T follicular helper cell (primary cell): ENCODE results near the gene PDXDC1.
"Not testable (repeated sequence)": the region's sequence is repeated elsewhere in the genome, so short reads cannot be mapped to it uniquely, and the experiment has no call there.

Experiments used
- DNase-seq: peaks from one replicate; pipeline ENCODE4 v3.0.0-alpha.2; 2020; ENCODE audit warnings: low read depth

PDXDC1 gene

DNA sequence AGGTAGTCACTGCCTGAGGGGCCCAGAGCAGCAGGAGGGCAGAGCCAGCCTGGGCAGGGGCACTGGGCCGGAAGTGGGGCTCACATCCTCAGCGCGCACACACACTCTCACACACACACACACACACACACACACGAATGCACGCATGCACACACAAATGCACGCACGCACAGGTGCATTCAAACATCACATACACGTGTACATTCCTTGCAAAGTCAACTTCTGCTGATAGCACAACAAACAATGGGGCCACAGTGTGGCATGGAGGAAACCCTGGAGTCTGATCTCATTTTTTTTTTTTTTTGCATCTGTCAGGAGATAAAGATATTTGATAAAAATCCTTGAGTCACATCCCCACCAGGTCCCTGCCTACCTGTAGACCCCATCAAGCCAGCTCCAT is 182.8 kb downstream of the PDXDC1 start:
- not testable (repeated sequence) for DNase-seq

DNA sequence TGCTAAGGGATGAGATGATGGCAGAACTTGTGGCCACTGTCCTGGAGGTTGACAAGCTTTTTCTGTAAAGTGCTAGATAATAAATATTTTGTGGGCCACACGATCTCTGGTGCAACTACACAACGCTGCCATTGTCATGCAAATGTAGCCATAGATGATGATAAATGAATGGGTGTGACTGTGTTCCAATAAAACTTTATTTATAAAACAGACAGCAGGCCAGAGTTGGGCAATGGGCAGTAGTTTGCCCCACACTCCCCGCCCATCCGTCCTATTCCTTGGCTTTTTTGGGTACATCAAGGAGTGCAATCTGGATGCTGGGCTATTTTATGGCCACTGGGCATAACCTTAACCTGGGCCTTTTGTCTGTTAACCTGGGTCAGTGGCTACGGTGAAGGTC is 184.8 kb downstream of the PDXDC1 start:
- DNase-seq: not testable (repeated sequence)

DNA sequence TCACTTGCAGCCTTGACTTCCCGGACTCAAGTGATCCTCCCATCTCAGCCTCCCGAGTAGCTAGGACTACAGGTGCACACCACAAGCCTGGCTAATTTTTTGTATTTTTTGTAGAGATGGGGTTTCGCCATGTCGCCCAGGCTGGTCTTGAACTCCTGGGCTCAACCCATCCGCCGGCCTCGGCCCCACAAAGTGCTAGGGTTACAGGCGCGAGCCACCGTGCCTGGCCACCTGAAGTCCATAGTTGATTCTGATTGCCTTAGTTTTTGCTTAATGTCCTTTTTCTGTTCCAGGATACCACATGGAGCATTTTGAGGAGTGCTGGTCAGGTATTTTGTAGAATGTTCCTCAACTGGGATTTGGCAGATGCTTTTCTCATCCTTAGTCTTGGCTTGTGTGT is 185.7 kb downstream of the PDXDC1 start:
- not testable (repeated sequence) for DNase-seq

DNA sequence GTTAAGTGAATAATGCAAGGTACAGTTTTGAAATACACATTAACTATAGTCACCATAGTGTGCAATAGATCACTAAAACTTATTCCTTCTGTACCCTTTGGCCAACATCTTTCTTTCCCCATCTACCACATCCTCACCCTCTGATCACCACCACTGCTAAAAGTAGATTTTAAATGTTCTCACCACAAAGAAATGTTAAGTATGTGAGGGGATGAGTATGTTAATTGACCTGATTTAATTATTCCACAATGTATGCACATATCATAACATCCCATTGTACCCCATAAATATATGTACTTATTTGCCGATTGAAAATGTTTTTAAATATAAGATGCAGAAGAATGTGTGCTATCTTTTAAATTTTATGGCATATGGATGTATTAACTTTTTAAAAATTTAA is 188.2 kb downstream of the PDXDC1 start:
- not testable (repeated sequence) for DNase-seq

DNA sequence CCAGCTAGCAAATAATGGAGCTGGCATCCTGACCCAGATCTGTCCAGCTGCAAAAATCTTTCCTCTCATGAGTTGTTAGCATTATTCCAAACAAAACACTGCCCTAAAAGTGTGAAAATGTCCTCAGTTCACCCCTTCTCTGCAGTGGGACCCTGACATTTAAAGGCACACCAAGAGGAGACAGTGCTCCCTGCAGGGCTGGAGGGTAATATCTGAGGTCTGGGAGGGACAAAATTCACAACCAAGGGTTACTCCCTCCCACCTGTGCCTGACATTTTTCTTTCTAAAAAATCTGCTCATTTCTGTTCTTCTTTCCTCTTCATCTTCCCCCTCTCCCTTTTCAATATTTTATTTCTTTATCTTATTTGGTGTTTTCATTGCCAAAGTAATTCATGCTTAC is 191.4 kb downstream of the PDXDC1 start:
- not testable (repeated sequence) for DNase-seq

DNA sequence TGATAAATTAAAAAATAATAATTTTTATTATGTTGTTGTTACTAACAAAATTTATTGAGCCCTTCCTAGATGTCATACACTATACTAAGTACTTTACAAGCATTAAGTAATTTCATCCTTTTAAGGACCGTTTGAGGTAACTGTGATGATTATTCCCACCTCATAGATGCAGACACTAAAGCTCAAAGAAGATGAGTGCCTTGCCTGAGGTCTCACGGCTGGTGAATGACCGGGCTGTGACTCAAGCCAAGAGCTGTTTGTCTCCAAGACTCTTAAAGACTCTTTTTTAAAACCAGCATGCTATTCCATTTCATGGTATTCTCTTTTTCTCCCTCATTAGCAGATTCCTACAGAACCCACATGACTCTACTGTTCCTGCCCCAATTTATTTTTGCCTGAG is 193.5 kb downstream of the PDXDC1 start:
- DNase-seq: not testable (repeated sequence)

DNA sequence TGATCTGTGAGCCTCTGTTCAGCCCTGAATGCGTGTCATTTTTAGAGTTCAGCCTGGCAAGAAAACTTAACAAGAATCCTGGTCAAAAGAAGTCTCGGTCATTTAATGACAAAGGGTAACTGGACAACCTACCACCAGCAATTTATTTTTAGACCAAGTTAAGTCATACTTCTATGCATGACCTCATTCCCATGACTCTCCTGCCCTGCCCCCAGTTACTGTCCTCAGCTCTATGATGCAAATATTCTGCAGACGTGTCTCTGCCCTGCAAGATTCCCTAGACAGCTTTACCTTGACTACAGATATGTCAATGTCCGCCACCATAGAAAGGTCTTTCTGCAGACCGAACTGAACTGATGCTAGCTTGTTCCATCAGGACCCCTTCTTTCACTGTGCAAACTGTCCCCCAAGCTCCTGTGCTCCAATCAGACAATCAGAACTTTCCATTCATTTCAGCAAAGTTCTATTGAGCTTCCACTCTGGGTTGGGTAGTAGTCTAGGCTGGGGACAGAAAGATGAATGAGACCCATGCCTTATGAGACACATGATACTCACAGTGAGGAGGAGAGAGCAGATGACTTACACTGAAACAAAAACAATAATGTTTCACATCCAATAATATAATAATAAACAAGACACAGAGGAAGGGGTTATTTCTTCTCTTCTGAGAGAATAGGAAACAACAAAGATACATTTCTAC is 194.3 kb downstream of the PDXDC1 start:
- DNase-seq: not testable (repeated sequence)

DNA sequence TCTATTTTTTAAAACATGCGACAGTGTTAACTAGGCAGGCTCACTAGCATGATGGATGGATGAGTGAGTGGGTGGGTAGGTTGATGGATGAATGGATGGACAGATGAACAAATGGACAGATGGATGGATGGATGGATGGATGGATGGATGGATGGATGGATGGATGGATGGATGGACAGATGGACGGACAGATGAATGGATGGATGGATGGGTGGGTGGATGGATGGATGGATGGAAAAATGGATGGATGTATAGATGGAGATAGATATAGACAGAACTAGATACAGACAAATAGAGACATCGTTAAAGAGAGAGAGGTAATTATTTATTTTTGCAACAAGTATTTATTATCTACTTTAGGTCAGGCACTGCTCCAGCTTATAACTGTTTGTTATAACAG is 205.1 kb downstream of the PDXDC1 start:
- DNase-seq: not testable (repeated sequence)

DNA sequence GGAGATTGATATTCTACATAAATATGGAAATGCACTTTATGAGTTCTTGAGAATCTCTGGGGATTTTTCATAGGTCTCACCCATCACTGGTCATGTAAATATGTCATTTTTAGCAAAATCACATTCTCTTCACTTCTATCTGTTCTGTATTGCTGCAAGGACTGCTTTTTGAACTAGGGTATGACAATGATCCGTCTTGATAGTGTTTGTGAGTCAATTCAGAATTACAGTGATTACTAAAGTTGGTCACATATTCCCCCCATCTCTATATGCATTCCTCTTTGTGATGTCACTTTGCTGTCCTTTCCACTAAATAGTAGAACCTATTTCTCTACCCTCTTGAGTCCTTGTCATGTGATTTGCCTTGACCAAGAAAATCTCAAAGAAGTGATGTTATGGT is 206.1 kb downstream of the PDXDC1 start:
- not testable (repeated sequence) for DNase-seq

DNA sequence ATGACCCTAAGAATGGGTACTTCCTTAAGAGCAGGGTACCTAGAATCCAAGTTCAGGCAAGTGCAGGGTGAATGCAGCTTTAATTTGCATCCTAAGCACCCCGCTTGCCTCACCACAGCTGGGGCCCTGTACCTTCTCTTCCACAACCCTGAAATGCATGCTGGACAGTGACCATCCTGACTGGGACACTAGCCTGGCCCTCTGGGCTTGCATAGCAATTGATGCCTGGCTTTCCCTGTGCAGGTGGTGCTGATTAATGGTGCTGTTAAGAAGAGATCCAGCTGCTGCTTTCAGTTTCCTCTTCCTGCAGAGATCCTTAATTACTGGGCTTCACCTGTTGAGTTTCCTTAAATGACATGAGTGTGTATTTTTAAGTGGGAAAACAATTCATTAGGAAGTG is 209.2 kb downstream of the PDXDC1 start:
- not testable (repeated sequence) for DNase-seq
